Measurements from ENCODE around the gene CHTF8.
"Not testable (repeated sequence)": the region's sequence is repeated elsewhere in the genome, so short reads cannot be mapped to it uniquely, and the experiment has no call there.

CHTF8 gene

DNA sequence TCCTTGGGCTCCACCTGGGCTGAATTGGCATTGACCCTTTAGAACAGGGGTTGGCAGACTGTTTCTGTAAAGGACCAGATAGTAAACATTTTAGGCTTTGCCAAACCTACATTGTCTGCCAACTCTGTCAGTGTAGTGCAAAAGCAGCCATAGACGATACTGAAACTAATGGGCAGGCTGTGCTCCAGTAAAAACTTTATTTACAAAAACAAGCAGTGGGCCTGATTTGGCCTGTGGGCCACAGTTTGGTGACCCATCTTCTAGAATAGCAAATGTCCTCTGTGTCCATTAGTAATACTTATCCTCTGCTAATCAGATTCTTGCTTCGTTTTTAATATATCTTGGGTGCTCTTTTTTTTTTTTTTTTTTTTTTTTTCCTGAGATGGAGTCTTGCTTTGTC is 6.2 kb upstream of the CHTF8 start:
- DNase-seq (ENCODE audit: low spot score): no peak

DNA sequence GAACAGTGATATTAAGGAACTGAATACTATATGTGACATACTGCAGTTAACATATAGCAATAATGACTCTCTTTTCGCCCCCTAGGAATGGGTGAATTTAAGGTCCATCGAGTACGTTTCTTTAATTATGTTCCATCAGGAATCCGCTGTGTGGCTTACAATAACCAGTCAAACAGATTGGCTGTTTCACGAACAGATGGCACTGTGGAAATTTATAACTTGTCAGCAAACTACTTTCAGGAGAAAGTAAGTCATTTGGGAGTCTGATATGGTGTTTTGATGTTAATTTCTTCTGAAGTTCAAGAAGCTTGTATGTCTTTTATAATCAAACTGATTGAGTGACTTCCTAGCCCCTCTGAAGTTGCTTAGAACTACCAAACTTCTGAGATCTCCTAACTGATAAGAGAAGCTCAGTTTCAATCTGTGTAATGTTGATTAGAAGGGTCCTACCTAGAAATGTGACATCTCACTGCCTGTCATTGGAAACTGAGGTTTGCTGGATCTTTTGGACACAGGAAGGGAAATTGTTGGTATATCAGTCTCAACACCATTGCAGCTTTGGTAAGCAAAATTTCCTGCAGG is 1.1 kb upstream of the CHTF8 start:
- no peak for DNase-seq (ENCODE audit: low spot score)

DNA sequence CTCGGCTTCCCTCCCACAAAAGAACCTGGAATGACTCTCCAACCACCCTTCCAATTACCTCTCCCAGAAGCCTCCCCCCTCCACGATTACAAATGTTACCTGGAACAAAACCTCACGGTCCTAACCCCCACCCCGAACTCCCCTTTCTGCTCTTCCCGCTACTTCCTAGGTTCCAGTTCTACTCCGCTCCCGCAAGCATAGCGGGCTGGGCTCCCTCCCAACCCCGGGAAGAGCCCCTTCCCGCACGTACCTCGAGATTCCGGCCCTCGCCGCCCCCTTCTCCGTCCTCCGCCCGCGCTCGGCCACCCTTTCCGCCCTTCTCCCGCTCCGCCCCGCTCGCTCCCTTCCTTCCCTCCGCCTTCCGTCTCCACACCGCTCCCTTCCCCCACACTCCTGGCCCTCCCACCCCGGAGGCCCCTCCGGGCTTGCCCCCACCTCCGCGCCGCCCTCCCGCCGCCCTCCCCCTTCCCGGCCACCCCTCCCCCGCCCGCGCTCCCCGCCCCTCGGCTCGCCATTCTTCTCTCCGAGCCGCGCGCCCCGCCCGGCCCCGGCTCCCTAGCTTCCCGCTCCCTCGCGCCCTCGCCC is 457 bp downstream of the CHTF8 start:
- DNase-seq (ENCODE audit: low spot score): peak; percentile 93

DNA sequence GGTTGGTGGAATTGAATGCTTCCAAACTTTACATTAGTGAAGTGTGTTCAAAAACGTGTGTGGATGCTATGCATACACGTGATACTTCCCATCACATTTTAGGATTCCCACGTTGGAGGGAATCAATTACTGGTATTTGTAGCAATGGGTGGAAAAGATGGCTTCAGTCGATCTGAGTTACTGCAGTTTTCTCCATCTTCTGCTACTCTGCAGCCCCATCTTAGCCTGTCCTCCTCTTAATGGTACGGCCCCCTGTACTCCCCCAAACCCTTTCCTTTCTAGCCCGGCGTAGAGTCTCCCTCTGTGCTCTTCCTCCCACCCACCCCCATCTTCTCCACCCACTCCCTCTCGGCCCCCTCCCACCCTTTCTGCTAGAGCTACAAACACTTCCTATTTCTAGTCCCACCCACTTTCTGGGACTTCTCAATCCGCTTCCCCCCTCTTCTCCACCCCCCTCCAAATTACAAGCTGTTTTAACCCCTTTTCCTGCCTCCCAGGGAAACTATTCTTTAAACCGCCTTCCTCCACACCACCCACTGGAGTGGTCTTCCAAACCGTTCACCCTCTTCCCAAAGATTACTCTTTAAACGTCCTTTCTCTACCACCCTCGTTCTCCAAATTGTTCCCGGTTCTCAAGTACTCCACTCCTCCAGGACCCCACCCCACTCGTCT is 1.1 kb downstream of the CHTF8 start:
- no peak for DNase-seq (ENCODE audit: low spot score)

DNA sequence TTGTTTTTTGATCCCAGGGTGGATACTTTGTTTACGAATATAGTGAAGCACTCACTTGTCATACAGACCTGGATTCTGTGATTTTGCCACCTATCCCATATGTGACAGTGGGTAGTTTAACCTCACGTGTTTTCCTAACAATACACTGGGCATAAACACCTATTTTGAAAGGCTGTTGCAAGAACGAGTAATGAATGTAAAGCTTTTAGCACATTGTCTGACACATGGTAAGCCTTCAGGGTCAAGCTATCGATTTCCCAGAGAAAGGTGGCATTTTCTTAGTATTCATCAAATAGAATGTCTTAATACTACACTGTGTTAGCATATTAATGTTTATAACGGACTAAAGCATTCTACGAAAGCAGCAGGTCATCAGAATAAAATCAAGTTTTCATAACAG is 1.9 kb downstream of the CHTF8 start:
- no peak for DNase-seq (ENCODE audit: low spot score)

DNA sequence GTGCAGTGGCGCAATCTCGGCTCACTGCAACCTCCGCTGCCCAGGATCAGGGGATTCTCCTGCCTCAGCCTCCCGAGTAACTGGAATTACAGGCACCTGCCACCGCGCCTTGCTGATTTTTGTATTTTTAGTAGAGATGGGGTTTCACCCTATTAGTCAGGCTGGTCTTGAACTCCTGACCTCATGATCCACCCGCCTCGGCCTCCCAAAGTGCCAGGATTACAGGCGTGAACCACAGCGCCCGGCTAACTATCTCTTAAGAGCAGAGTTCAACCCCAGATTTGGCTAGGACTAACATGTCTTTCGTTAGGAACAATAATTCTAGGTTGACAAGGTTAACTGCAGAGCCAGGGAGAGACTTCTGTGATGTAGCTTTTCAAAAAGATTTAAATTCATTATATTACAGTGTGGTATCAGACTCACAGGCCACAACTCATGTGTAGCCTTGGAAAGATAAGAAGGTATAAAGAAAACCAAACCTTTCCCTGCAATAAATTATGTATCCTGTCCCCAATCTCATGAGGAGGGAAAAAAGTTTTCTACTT is 4.3 kb downstream of the CHTF8 start:
- DNase-seq (ENCODE audit: low spot score): no peak

DNA sequence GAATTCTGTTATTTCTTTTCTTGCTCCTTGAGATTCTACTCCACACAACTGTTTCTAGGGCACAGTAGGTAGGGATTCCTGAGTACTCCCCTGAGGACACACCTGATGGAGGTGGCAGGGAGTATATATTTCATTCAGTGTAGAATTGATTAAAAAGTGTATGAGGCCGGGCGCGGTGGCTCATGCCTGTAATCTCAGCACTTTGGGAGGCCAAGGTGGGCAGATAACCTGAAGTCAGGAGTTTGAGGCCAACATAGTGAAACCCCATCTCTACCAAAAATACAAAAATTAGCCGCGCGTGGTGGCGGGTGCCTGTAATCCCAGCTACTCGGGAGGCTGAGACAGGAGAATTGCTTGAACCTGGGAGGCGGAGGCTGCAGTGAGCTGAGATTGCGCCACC is 5.6 kb downstream of the CHTF8 start:
- DNase-seq (ENCODE audit: low spot score): not testable (repeated sequence)

DNA sequence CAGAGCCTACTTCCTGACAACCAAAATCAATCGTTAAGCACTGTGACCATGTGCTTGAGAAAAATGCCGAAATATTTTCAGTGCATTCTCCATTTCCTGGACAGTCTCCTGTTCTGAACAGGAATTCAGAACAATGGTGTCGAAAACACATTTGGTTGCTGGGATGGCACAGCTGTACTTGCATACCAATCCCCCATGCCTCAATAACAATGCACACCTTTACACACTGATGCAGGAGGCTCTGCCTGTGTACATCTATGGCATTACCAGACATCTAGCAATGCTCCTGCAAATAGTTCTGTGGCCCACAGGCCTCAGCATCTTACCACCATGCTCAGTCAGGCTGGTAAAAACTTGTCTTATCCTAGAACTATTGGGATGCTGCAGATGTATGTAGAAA is 6.2 kb downstream of the CHTF8 start:
- no peak for DNase-seq (ENCODE audit: low spot score)

DNA sequence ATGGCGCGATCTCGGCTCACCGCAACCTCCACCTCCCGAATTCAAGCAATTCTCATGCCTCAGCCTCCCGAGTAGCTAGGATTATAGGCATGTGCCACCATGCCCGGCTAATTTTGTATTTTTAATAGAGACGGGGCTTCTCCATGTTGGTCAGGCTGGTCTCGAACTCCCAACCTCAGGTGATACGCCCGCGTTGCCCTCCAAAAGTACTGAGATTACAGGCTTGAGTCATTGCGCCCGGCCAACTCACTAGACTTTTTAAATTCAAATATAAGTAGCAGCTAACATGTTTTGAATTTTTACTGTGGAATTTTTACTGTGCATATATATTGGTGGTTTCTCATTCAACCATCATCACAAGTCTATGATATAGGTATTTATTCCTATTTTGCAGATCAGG is 7.4 kb downstream of the CHTF8 start:
- not testable (repeated sequence) for DNase-seq (ENCODE audit: low spot score)

DNA sequence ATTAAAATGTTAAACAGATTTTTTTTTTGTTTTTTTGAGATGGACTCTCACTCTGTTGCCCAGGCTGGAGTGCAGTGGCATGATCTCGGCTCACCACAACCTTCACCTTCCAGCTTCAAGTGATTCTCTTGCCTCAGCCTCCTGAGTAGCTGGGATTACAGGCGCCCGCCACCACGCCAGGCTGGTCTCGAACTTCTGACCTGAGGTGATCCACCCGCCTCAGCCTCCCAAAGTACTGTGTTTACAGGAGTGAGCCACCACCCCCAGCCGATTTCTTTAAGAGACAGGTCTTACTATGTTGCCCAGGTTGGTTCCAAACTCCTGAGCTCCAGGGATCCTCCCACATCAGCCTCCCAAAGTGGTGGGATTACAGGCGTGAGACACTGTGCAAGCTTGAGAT is 8.0 kb downstream of the CHTF8 start:
- DNase-seq (ENCODE audit: low spot score): not testable (repeated sequence)

DNA sequence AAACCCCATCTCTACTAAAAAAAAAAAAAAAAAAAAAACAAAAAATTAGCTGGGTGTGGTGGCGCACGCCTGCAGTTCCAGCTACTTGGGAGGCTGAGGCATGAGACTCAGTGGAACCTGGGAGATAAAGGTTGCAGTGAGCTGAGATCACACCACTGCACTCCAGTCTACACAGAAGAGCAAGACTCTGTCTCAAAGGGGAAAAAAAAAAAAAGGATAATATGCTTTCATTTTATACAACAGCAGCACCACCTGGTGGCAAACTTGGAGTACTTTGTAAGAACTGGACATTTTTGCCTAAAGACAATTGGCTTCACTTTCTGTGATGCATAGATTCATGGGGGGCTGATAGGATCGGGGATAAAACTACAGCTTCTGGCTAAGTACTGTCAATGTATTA is 8.5 kb downstream of the CHTF8 start:
- peak; percentile 57 for DNase-seq (ENCODE audit: low spot score)

DNA sequence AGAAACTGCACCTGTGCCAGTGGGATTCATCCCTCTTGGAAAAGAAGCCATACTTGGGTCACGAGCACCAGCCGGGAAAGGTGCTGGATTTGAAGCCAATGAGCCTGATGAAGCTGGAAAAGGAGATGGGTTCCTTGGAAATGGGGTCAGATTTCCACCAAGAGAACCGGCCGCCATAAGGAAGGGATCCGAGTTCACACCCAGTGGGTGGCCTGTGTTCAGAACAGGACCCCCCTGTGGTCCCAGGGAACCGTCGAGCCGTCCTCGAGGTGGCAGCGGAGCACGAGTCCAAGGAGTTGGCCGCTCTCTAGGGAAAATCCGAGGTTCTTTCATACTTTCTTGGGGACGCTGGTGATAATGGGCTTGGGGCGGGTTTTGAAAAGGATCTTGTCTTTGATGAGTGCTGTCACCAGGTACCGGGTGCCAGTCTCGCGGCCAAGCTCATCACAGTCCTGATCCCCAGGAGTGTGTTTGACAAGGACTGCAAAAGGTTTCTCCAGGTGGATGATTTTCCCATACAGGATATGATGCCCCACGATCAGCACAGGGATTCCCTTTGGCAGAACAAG is 12.2 kb downstream of the CHTF8 start:
- DNase-seq (ENCODE audit: low spot score): no peak

DNA sequence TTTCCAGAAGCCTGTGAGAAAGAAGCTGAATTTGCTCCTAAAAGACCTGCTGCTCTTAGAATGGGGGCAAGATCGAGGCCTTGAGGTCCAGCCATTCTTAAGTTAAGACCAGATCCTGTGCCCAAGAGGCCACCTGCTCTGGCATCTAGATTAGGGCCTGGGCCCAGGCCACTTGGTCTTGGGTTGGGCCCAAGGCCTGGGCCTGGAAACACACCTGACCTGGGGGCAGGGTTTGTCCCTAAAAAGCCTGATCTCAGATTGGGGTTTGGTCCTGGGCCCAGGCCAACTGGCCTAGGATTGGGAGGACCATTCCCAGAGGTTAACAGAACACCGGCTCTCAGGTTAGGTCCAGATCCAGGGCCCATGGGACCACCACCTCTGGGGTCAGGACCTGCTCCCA is 12.9 kb downstream of the CHTF8 start:
- DNase-seq (ENCODE audit: low spot score): no peak

DNA sequence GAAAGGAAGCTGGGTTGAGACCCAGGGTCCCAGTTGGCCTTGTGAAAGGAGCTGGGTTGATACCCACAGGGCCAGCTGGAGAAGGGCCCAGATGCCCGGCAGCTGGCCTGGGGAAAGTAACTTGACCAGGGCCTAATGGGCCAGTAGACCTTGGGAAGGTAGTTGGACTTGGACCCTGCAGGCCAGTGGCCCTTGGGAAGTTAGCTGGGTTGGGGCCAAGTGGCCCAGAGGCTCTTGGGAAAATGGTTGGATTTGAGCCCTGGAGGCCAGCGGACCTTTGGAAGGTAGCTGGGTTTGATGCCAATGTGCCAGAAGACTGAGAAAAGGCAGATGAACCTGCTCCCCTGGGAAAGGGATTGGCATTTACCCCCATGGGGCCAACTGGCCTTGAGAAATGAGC is 13.4 kb downstream of the CHTF8 start:
- no peak for DNase-seq (ENCODE audit: low spot score)

DNA sequence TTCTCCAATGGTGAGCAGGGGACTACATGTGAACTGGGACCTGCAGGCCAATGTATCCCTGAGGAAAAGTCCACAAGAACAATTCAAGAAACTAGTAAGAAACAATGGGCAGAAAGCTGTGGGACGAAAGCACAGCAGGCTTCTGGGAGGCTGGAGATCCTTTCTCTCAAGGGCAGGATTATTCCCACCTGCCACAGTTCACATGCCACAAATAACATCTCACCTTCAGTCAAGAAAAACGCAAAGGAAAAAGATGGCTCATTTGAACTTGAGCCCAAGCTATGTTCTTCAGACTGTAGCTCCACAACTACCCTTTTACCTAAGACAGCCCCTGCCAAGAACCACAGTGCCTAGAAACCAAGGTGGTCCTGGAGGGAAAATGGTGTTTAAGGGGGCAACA is 13.9 kb downstream of the CHTF8 start:
- DNase-seq (ENCODE audit: low spot score): no peak

DNA sequence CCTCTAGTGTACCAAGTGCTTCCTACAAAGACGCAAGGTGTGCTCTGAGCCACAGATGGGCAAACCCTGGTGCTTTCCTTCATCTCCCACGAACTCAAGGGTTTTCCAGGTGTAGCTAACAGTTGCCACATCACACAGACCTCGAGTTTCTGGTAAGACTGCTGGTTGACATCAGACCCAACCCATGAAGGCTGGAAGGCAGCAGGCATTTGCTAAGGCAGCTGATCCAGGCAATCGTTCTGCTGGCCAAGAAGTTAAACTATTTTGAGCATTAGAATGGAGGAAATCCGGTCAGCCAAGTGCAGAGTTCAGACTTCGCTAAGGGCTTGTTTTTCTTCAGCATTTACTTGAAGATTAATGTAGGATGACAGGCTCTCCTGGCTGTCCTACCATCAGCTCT is 15.5 kb downstream of the CHTF8 start:
- DNase-seq (ENCODE audit: low spot score): no peak

DNA sequence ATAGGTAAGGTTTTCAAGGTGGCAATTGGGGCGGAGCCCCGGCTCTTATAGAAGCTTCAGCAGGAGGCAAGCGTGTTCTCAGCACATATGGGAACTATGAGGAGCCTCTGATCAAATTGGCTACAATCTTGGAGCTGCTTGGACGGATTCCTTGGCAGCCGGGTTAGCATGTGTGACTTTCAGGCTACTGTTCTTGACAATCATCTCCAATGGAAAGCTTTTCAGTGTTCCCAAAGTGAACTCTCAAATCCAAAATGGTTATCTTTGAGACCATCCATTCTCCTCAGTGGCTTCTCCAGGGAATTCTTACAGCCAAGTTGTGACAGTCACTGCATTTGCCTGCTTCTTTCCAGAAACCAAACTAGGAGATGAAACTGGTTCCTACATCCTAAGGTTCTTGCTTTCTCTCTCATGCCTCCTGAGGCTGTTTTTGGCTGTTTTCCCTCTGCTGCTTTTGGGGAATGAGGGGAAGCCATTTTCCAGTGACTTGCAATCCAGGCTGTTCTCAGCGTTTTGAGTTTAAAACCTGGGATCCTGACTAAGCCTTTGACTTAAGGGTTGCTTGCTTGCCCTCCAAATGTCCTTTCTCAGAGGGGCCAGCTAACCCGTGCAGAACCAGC is 16.0 kb downstream of the CHTF8 start:
- no peak for DNase-seq (ENCODE audit: low spot score)

DNA sequence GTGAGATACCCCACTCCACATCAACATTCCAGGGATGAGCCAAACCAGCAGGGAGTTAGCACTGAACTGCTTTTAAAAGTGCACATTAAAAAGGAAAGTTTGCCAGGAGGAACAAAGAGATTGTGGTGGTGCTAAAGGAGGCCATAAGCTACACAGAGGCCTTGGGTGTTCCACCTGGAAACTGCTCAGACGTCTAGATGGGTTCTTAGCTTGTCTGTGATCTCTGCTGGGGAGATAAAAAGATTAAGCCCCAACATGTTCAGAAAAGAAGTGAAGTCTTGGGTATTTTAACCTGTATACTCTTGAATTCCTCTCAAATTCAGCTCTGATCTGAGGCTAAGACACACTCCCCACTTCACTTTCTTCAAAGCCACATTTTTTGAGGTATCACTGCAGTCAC is 16.6 kb downstream of the CHTF8 start:
- DNase-seq (ENCODE audit: low spot score): no peak

DNA sequence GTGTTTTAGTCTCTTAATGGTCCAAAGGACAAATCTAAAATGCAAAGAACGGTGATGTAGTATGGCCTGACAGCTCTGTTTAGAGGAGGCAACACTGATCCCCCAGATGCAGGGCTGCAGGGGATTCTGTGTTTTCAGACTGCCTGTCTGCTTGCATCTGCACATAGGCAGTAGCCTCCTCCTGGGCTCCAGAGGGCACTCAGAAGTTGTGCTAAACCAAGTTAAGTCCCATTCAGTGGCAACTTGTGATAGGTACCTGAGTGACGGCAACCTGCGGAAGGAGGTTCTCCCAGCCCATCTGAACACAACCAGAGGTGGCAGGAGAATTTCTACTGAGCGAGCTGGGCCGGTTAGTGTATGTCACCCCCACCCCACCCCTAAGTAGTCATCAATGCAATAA is 17.0 kb downstream of the CHTF8 start:
- DNase-seq (ENCODE audit: low spot score): no peak

DNA sequence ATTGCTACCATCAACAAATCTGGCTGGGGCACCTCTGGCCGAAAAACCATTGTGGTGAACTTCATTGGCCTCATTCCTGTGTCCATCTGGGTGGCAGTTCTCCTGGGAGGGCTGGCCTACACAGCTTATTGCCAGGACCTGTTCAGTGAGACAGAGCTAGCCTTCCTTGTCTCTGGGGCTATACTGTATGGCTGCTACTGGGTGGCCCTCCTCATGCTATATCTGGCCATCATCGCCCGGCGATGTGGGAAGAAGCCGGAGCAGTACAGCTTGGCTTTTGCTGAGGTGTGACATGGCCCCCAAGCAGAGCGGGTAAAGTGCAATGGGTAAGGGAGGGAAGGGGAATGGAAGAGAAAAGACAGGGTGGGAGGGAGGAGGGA is 17.4 kb downstream of the CHTF8 start:
- no peak for DNase-seq (ENCODE audit: low spot score)

DNA sequence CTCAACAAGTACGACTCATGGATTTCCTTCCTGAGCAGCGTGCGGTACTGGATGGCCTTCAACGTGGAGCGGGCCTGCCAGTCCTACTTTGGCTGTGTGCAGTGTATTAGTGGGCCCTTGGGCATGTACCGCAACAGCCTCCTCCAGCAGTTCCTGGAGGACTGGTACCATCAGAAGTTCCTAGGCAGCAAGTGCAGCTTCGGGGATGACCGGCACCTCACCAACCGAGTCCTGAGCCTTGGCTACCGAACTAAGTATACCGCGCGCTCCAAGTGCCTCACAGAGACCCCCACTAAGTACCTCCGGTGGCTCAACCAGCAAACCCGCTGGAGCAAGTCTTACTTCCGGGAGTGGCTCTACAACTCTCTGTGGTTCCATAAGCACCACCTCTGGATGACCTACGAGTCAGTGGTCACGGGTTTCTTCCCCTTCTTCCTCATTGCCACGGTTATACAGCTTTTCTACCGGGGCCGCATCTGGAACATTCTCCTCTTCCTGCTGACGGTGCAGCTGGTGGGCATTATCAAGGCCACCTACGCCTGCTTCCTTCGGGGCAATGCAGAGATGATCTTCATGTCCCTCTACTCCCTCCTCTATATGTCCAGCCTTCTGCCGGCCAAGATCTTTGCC is 17.9 kb downstream of the CHTF8 start:
- no peak for DNase-seq (ENCODE audit: low spot score)

DNA sequence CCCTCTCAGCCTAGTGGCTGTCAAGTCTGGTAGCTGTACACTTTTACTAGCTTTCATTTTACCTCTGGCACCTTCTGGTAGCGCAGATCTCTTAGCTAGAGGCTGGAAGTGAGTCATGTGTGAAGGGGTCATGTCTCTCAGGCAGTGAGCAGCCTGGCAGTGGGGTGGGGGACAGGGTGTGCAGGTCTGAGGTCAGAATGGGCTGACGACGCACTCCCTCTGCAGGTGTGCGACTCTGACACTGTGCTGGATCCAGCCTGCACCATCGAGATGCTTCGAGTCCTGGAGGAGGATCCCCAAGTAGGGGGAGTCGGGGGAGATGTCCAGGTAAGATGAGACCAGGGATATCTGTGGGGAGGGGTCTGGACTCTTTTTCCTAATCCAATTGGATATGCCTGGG is 19.2 kb downstream of the CHTF8 start:
- DNase-seq (ENCODE audit: low spot score): no peak
